ENCODE results near the gene STRA6. TPM values are rescaled to one million over a fixed set of nuclear protein-coding genes. Genes with fewer than 3 reads are reported as not detected.
A peak's percentile ranks its signal among the peaks of the same experiment; 100 is the strongest.

STRA6 gene
- total RNA-seq, 1 donor from 2014 or later = 4.9 TPM

DNA sequence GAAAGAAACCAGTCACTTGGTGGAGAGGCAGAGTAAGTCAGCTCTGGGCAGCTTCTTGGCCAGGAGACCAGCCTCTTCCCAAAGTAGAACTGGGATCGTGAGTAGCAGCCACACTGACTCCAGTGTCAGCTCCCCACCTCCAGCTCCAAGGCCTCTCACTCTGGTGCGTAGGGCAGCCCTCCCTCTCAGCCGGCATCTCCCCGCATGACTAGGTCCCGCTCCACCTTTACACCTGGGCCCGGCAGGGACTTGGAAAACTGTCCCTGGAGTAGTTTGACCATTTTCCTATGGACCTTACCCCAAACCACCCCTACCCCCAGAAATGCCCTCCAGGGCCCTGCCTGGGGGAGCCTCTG, 3.3 kb downstream of the STRA6 start:
- Mint-ChIP-seq H3K4me1 (ENCODE audit: low read depth) (peaks cover 66% of the 10 kb centered on the region), H3K27me3 (ENCODE audit: low read depth) (no peaks in the 10 kb centered on the region), H3K9me3 (ENCODE audit: low read depth) (no peaks in the 10 kb centered on the region), H3K4me3 (ENCODE audit: unreplicated experiment) (no peak overlapping the region), H3K36me3 (ENCODE audit: low read depth) (no peaks in the 10 kb centered on the region), H3K27ac (ENCODE audit: unreplicated experiment) (no peak overlapping the region)
- TF ChIP-seq, protein P1, sequence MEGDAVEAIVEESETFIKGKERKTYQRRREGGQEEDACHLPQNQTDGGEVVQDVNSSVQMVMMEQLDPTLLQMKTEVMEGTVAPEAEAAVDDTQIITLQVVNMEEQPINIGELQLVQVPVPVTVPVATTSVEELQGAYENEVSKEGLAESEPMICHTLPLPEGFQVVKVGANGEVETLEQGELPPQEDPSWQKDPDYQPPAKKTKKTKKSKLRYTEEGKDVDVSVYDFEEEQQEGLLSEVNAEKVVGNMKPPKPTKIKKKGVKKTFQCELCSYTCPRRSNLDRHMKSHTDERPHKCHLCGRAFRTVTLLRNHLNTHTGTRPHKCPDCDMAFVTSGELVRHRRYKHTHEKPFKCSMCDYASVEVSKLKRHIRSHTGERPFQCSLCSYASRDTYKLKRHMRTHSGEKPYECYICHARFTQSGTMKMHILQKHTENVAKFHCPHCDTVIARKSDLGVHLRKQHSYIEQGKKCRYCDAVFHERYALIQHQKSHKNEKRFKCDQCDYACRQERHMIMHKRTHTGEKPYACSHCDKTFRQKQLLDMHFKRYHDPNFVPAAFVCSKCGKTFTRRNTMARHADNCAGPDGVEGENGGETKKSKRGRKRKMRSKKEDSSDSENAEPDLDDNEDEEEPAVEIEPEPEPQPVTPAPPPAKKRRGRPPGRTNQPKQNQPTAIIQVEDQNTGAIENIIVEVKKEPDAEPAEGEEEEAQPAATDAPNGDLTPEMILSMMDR (IDR thresholded peaks at IDR 0.05) = no peak
- no peak for DNase-seq (ENCODE audit: low spot score)

DNA sequence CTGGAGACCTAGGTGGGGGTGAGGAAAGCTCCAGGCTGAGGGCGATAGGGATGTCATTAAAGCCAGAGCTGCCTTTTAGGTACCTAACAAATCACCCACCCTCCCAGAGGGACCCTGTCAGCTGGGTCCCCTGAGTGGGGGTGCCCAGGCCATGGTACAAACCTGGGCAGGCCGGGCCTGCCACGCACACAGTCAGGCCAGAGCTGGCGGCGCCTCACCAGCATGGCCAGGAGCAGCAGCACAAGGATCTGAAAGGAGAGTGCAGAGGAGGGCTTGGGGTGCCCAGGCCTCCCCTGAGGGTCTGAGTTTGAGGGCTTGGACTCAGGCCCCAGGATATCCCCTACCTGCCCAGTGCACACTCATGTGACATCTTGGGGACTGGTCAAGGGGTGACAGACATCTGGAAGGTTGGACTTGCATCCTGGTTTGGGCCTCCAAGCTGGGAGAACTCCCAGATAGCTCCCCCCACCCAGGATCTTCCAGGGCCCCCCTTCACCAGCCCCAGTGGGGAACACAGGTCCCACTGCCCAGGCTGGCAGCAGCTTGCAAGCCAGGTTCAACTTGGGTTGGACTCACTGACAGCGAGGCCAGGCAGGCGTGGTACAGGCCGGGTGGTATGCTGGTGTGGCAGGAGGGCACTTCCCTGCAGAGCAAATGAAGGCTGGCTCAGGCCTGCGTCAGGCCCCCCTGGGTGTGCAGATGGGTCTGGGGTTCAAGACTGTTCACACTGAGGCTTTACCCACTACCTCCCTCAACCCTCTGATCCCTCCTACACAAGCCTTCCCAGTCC, 5.2 kb downstream of the STRA6 start:
- TF ChIP-seq, protein P1 (IDR thresholded peaks at IDR 0.05) = no peak
- Mint-ChIP-seq H3K27me3 (ENCODE audit: low read depth) (no peaks in the 10 kb centered on the region), H3K4me3 (ENCODE audit: unreplicated experiment) (no peak overlapping the region), H3K27ac (ENCODE audit: unreplicated experiment) (no peak overlapping the region), H3K9me3 (ENCODE audit: low read depth) (no peaks in the 10 kb centered on the region), H3K36me3 (ENCODE audit: low read depth) (no peaks in the 10 kb centered on the region), H3K4me1 (ENCODE audit: low read depth) (peaks cover 62% of the 10 kb centered on the region)
- no peak for DNase-seq (ENCODE audit: low spot score)

DNA sequence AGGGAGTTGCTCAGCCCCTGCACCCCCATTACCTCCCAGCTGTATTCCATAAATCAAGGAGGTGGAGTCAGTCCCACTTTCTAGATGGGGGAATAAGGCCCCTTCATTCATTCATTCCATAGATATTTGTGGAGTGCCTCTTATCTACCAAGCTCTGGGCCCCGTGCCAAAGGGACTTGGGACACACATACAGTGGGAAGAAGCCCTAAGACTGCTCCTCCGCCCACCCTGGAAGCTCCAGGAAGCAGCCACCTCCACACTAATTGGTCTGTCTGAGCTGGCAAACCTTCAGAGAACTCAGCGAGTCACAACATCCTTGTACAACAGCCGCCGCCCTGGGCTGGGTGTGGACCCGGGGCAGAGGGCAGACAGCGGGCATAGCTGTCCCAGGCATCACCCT, 6.4 kb downstream of the STRA6 start:
- Mint-ChIP-seq H3K4me3 (ENCODE audit: unreplicated experiment) (no peak overlapping the region), H3K27ac (ENCODE audit: unreplicated experiment) (peak overlapping the region; percentile 20), H3K9me3 (ENCODE audit: low read depth) (no peaks in the 10 kb centered on the region), H3K27me3 (ENCODE audit: low read depth) (no peaks in the 10 kb centered on the region), H3K36me3 (ENCODE audit: low read depth) (peaks cover 2% of the 10 kb centered on the region), H3K4me1 (ENCODE audit: low read depth) (peaks cover 50% of the 10 kb centered on the region)
- TF ChIP-seq, protein P1 (IDR thresholded peaks at IDR 0.05) = no peak
- DNase-seq (ENCODE audit: low spot score) = no peak

DNA sequence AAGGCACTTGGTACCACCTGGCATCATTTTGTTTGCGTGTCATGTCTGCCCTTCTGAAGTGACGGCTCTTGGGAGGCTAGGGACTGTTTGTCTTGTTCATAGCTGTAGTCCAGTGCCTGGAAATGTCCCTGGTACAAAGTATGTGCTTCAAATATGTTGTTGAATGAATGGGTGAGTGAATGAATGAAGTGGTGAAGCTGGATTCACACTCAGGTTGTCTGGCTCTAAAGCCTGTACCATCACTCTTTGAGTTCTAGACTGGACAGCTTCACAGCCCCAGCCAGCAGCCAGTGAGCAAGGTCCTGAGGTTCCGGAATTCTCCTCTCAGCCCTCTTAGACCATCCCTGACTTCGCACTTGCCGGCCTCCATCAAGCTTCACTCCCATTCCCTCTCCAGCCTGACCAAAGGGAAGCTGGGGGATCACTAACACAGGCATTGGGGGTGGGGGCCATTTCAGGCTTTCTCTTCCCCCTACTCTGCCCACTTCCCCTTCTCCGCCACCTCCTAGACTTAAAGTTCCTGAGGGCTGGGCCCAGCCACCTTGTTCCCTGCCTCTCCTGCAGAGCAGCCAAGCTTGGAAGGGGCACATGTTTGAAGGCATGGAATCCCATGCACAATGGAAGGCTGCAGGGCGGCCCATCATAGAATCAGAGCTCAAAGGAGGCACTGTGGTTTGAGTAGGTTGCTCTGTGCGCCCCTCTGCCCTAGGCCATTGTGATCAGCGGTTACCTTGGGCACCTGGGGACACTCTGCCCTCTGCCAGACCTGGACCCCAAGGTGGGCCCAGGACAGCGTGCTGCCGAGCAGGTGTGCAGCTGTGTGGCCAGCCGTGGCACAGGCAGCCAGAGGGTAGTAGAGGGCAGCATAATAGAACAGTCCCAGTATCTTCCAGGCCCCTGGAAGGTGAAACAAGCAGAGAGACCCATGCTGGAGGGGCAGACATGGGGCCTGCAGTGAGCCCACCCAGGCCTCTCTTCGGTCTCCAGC, 7.7 kb downstream of the STRA6 start:
- Mint-ChIP-seq H3K27ac (ENCODE audit: unreplicated experiment) (no peak overlapping the region), H3K36me3 (ENCODE audit: low read depth) (peaks cover 2% of the 10 kb centered on the region), H3K4me3 (ENCODE audit: unreplicated experiment) (no peak overlapping the region), H3K27me3 (ENCODE audit: low read depth) (no peaks in the 10 kb centered on the region), H3K4me1 (ENCODE audit: low read depth) (peaks cover 38% of the 10 kb centered on the region), H3K9me3 (ENCODE audit: low read depth) (no peaks in the 10 kb centered on the region)
- DNase-seq (ENCODE audit: low spot score) = no peak
- TF ChIP-seq, protein P1 (IDR thresholded peaks at IDR 0.05) = no peak

DNA sequence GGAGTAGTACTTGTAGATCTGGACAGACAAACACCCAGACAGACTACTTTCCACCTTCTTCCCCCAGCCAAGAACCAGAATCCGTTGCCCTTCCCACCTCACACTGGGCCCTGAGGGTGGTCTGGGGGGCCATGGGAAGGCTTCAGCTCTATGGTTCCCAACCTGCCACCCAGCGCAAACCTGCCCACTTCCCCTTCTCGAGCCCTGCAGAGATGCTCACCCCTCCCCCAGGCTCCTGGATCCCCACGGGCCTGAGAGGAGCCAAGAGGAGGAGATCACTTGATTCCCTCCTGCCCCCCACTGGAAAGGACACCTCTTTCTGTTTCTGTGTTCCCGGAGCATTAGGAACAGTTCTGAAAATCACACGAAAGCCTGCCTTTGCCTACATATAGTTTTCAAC, 8.7 kb downstream of the STRA6 start:
- TF ChIP-seq, protein P1 (IDR thresholded peaks at IDR 0.05) = no peak
- H3K4me1 Mint-ChIP-seq (ENCODE audit: low read depth) = peaks cover 34% of the 10 kb centered on the region
- H3K9me3 Mint-ChIP-seq (ENCODE audit: low read depth) = no peaks in the 10 kb centered on the region
- H3K27me3 Mint-ChIP-seq (ENCODE audit: low read depth) = no peaks in the 10 kb centered on the region
- DNase-seq (ENCODE audit: low spot score) = no peak
- no peak overlapping the region for H3K4me3 Mint-ChIP-seq (ENCODE audit: unreplicated experiment)
- H3K27ac Mint-ChIP-seq (ENCODE audit: unreplicated experiment) = no peak overlapping the region
- H3K36me3 Mint-ChIP-seq (ENCODE audit: low read depth) = peaks cover 2% of the 10 kb centered on the region

All from chondrocyte (in vitro differentiated cells).